ENCODE data around the gene ADNP. TPM values are rescaled to one million over a fixed set of nuclear protein-coding genes. Genes with fewer than 3 reads are reported as not detected.

Gene ADNP
- total RNA-seq, 1 donor from 2014 or later: 22.5 TPM

DNA sequence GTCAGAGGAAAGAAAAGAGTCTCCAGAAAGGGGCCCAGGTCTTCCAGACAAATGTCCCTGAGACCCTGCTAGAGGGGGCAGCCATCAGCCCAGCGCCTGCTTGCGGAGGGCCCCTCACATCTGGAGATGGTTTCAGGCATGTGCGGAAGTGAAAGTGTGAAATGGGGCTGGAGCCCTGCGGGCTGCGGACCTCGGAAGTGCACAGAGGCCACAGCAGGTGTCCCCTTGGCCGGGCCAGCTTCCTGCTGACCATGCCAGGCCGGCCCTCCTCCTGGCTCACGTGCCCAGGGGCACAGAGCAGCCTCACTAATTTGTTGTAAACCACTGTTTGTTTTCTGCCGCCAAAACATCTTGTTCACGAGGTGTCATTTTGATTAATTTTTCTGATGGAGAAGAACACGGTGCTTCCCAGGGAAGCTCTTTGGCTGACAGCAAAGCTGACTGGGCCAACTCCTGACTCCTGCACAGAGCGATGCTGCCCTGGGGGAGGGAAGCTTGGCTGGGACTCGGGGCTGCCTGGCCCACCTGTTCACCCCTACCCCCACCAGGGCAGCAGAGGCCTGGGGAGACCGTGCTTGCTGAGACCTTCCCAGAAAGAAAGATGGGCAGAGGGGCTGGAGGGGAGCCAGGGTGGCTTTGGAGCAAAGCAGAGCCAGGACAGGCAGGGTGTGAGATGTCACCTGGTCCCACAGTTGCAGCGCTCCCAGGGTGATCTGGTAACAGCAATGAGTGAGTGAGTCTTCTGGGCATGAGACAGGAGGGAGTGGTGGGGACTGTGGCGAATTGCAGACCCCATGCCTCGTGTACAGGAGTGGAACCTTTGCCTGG is 82.2 kb downstream of the ADNP start:
- Histone ChIP-seq H3K27me3 (no peaks in the 10 kb centered on the region), H3K27ac (peak overlapping the region; percentile 55 to 58), H3K9me3 (no peaks in the 10 kb centered on the region), H3K4me1 (peaks cover 4 to 28% of the 10 kb centered on the region in 2 donors), H3K4me3 (peak overlapping the region; percentile 24 to 47), H3K36me3 (no peaks in the 10 kb centered on the region)
- intact Hi-C loops (cut with DNase I): no loop called here
- TF ChIP-seq CTCF (IDR thresholded peaks at IDR 0.05): no peak
- DNase-seq (ENCODE audit: low spot score in 2 of 2): no peak

- no peak for TF ChIP-seq CTCF (IDR thresholded peaks at IDR 0.05)
- peaks cover 4 to 28% of the 10 kb centered on the region in 2 donors for H3K4me1 ChIP-seq
- peak overlapping the region; percentile 24 to 47 for H3K4me3 ChIP-seq
- DNase-seq (ENCODE audit: low spot score in 2 of 2): peak in 1 of 2 donors; percentile 72
- no peaks in the 10 kb centered on the region for H3K27me3 ChIP-seq
- no peaks in the 10 kb centered on the region for H3K9me3 ChIP-seq
- no peaks in the 10 kb centered on the region for H3K36me3 ChIP-seq
- H3K27ac ChIP-seq: peak overlapping the region; percentile 55 to 58
- intact Hi-C loops (cut with DNase I): no loop called here
Measured at GRCh38 chr20:50848341-50848808, 82.9 kb downstream of the ADNP start.

DNA sequence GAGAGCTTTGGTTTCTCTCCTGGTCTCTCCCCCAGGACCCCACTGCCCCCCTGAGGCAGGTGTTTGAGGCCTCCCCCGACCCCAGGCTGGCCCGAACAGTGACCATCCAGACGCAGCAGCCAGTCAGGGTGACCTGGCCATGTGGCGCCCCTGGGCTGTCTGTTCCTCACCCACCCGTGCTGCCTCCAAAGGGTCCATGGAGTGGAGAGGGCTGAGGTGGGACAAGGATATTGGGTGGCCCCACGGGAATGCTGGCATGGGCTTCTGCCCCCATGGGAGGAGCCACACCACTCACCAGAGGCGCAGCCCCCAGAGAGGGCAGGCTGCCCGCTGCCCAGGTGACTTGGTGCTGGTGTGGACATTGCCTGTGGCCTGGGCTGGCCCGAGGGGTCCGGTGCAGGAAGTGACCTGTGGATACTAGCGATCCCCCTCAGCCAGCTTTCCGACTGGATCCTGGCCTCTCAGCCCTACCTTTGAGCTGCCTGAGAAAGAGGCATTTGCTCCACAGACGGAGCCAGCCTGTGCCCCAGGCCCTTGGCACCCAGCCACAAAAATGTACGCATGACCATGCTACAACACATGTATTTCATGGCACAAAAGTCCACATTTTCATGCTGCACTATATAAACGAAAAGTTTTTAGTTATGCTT is 85.5 kb downstream of the ADNP start:
- intact Hi-C loops (cut with DNase I): loop anchor here (2.0 kb wide), 1 partner anchor 21 kb away; no protein-coding TSS in a partner anchor
- Histone ChIP-seq H3K27me3 (no peaks in the 10 kb centered on the region), H3K4me1 (peaks cover 4 to 28% of the 10 kb centered on the region in 2 donors), H3K4me3 (no peak overlapping the region), H3K27ac (peak overlapping the region in 1 of 2 donors; percentile 61), H3K9me3 (no peaks in the 10 kb centered on the region), H3K36me3 (no peaks in the 10 kb centered on the region)
- no peak for TF ChIP-seq CTCF (IDR thresholded peaks at IDR 0.05)
- DNase-seq (ENCODE audit: low spot score in 2 of 2): no peak

- peak; percentile 48 to 85 for DNase-seq (ENCODE audit: low spot score in 2 of 2)
- Histone ChIP-seq H3K4me1 (peaks cover 4 to 28% of the 10 kb centered on the region in 2 donors), H3K27me3 (no peaks in the 10 kb centered on the region), H3K36me3 (no peaks in the 10 kb centered on the region), H3K9me3 (no peaks in the 10 kb centered on the region), H3K4me3 (no peak overlapping the region), H3K27ac (peak overlapping the region; percentile 33 to 61)
- no peak for TF ChIP-seq CTCF (IDR thresholded peaks at IDR 0.05)
- intact Hi-C loops (cut with DNase I): loop anchor here (2.0 kb wide), 1 partner anchor 20 kb away; no protein-coding TSS in a partner anchor
Measured at GRCh38 chr20:50844430-50845100, 86.7 kb downstream of the ADNP start.
